ENCODE results near the gene LHX6.

The LHX6 gene

DNA sequence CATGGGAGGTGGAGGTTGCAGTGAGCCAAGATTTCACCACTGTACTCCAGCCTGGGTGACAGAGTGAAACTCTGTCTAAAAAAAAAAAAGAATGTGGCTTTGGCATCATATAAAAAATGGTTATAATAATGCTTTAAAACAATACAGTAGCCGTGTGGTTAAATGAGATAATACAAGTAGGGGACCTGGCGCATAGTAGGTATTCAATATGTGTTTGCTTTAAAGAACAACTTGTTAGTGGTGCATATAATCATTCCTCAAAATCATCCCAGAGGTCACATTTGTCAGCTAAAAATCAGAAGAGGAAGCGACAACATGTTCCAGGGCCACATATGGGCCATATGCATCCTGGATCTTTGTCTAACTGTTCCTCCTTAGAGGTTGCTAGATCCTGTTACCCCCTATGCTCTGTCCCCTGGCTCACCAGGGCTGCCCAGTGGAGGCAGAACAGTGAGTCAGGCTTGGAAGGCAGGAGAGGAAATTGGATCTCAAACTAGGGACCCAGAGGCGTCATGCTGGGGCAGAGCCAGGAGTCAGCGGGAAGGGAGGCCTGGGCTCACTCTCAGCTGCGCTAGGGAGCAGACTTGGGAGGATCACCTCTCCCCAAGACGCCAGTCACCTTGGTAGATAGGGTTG is 27.7 kb downstream of the LHX6 start:
- H3K27ac ChIP-seq (ENCODE audit: low read length) = no peak overlapping the region

DNA sequence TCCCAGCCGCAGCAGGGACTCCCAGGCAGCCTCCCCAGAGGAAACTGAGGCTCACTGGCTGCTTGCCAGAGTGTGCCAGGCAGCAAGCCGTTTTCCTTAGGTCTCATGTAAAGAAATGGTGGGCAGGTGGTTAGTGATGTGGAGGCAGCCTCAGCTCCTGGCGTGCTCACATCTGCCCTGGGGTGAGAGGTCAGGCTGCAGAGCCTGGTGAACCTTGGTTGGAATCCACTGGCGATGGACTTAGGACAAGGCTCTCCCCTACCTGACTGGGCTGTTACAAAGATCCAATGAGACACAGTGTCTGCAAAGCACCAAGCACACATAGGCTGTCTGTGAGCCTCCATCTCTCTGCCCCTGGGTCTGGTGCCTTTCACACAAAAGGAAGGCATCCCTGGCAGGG is 30.9 kb downstream of the LHX6 start:
- Histone ChIP-seq H3K4me2 (ENCODE audit: low read length) (peak overlapping the region; percentile 71), H3K4me3 (ENCODE audit: low read length) (peak overlapping the region; percentile 53), H2AFZ (ENCODE audit: low read depth, low read length) (no peak overlapping the region), H3K27me3 (ENCODE audit: low read depth, low read length) (peaks cover 14% of the 10 kb centered on the region; the same call in 1 of the 2 replicates), H3K4me1 (ENCODE audit: low read length) (peaks cover 18% of the 10 kb centered on the region), H3K9ac (ENCODE audit: low read length) (no peak overlapping the region), H3K9me3 (ENCODE audit: insufficient read depth, low read length) (no peaks in the 10 kb centered on the region), H3K27ac (ENCODE audit: low read length) (0 out of 2 replicates have a peak overlapping the region, but pooled peaks have one; percentile 4), H4K20me1 (ENCODE audit: insufficient read depth, low read length) (no peaks in the 10 kb centered on the region), H3K36me3 (replicated peaks; ENCODE audit: low read depth, low read length) (no peaks in the 10 kb centered on the region), H3K79me2 (ENCODE audit: low read length) (no peaks in the 10 kb centered on the region)
- no peak for TF ChIP-seq EZH2phosphoT487 (IDR thresholded peaks at IDR 0.05; ENCODE audit: low read depth)
- TF ChIP-seq, protein P1, sequence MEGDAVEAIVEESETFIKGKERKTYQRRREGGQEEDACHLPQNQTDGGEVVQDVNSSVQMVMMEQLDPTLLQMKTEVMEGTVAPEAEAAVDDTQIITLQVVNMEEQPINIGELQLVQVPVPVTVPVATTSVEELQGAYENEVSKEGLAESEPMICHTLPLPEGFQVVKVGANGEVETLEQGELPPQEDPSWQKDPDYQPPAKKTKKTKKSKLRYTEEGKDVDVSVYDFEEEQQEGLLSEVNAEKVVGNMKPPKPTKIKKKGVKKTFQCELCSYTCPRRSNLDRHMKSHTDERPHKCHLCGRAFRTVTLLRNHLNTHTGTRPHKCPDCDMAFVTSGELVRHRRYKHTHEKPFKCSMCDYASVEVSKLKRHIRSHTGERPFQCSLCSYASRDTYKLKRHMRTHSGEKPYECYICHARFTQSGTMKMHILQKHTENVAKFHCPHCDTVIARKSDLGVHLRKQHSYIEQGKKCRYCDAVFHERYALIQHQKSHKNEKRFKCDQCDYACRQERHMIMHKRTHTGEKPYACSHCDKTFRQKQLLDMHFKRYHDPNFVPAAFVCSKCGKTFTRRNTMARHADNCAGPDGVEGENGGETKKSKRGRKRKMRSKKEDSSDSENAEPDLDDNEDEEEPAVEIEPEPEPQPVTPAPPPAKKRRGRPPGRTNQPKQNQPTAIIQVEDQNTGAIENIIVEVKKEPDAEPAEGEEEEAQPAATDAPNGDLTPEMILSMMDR (IDR thresholded peaks at IDR 0.05; ENCODE audit: low read depth, low read length) = no peak

More for the DNA sequence above, 27.7 kb downstream of the LHX6 start:
- H3K4me3 ChIP-seq (ENCODE audit: low read length) = no peak overlapping the region
- H3K4me1 ChIP-seq (ENCODE audit: low read length) = peaks cover 18% of the 10 kb centered on the region
- H3K4me2 ChIP-seq (ENCODE audit: low read length) = no peak overlapping the region
- no peaks in the 10 kb centered on the region for H3K36me3 ChIP-seq (replicated peaks; ENCODE audit: low read depth, low read length)
- no peaks in the 10 kb centered on the region for H3K79me2 ChIP-seq (ENCODE audit: low read length)
- H4K20me1 ChIP-seq (ENCODE audit: insufficient read depth, low read length) = no peaks in the 10 kb centered on the region
- H2AFZ ChIP-seq (ENCODE audit: low read depth, low read length) = no peak overlapping the region
- no peak overlapping the region for H3K9ac ChIP-seq (ENCODE audit: low read length)
- H3K9me3 ChIP-seq (ENCODE audit: insufficient read depth, low read length) = no peaks in the 10 kb centered on the region
- peaks cover 8% of the 10 kb centered on the region; the same call in 1 of the 2 replicates for H3K27me3 ChIP-seq (ENCODE audit: low read depth, low read length)
- TF ChIP-seq EZH2phosphoT487 (IDR thresholded peaks at IDR 0.05; ENCODE audit: low read depth) = no peak
- TF ChIP-seq, protein P1 (IDR thresholded peaks at IDR 0.05; ENCODE audit: low read depth, low read length) = no peak

DNA sequence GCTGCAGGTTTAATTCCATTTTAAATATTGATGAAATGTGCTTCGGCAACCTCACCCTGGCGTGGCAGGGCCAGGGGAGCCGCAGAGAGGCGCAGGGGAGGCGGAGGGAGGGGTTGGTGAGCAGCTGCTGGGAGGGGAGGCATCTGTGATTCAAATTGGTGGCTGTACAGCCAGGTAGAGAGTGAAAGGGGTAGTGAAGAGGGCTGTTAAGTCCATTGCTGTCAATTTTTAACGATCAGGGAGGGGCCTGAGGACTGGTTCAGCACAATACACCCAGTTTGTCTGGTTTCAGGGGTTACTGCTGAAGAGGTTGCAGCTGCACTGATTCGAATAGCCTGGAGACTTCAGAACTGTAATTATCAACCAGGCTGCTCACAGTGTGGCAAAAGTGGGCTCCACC is 31.3 kb downstream of the LHX6 start:
- peak overlapping the region; percentile 71 for H3K4me2 ChIP-seq (ENCODE audit: low read length)
- no peak overlapping the region for H3K9ac ChIP-seq (ENCODE audit: low read length)
- H3K4me3 ChIP-seq (ENCODE audit: low read length) = peak overlapping the region; percentile 53
- H4K20me1 ChIP-seq (ENCODE audit: insufficient read depth, low read length) = no peaks in the 10 kb centered on the region
- H3K79me2 ChIP-seq (ENCODE audit: low read length) = no peaks in the 10 kb centered on the region
- H3K36me3 ChIP-seq (replicated peaks; ENCODE audit: low read depth, low read length) = no peaks in the 10 kb centered on the region
- H3K9me3 ChIP-seq (ENCODE audit: insufficient read depth, low read length) = no peaks in the 10 kb centered on the region
- peaks cover 18% of the 10 kb centered on the region for H3K4me1 ChIP-seq (ENCODE audit: low read length)
- no peak for TF ChIP-seq EZH2phosphoT487 (IDR thresholded peaks at IDR 0.05; ENCODE audit: low read depth)
- TF ChIP-seq, protein P1 (IDR thresholded peaks at IDR 0.05; ENCODE audit: low read depth, low read length) = peak; percentile 15; the same call in 1 of the 2 replicates
- H3K27me3 ChIP-seq (ENCODE audit: low read depth, low read length) = peaks cover 14% of the 10 kb centered on the region; the same call in 1 of the 2 replicates
- H2AFZ ChIP-seq (ENCODE audit: low read depth, low read length) = 0 out of 2 replicates have a peak overlapping the region, but pooled peaks have one; percentile 34
- 0 out of 2 replicates have a peak overlapping the region, but pooled peaks have one; percentile 4 for H3K27ac ChIP-seq (ENCODE audit: low read length)

DNA sequence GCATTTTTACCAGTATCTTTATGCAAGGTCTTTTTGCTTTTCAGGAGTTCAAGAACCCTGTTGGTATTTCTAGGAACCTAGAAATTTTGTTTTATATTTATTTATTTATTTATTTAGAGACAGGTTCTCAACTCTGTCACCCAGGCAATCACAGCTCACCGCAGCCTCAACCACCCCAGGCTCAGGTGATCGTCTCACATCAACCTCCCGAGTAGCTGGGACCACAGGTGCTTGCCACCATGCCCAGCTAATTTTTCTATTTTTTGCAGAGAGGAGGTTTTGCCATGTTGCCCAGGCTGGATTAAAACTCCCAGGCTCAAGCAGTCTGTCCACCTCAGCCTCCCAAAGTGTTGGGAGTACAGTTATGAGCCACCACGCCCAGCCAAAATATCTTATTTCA is 32.9 kb downstream of the LHX6 start:
- H3K27ac ChIP-seq (ENCODE audit: low read length) = no peak overlapping the region
- no peak overlapping the region for H3K4me2 ChIP-seq (ENCODE audit: low read length)
- H3K27me3 ChIP-seq (ENCODE audit: low read depth, low read length) = peaks cover 14% of the 10 kb centered on the region; the same call in 1 of the 2 replicates
- no peaks in the 10 kb centered on the region for H3K79me2 ChIP-seq (ENCODE audit: low read length)
- H3K4me3 ChIP-seq (ENCODE audit: low read length) = no peak overlapping the region
- H3K36me3 ChIP-seq (replicated peaks; ENCODE audit: low read depth, low read length) = no peaks in the 10 kb centered on the region
- no peak overlapping the region for H3K9ac ChIP-seq (ENCODE audit: low read length)
- H3K9me3 ChIP-seq (ENCODE audit: insufficient read depth, low read length) = no peaks in the 10 kb centered on the region
- TF ChIP-seq, protein P1 (IDR thresholded peaks at IDR 0.05; ENCODE audit: low read depth, low read length) = no peak
- no peak for TF ChIP-seq EZH2phosphoT487 (IDR thresholded peaks at IDR 0.05; ENCODE audit: low read depth)
- H4K20me1 ChIP-seq (ENCODE audit: insufficient read depth, low read length) = no peaks in the 10 kb centered on the region
- H3K4me1 ChIP-seq (ENCODE audit: low read length) = peaks cover 18% of the 10 kb centered on the region
- H2AFZ ChIP-seq (ENCODE audit: low read depth, low read length) = no peak overlapping the region

Data from OCI-LY3 (cell line).